Measurements from ENCODE around the gene ZNF219.

GRCh38 chr14:21078726-21079125, 19.7 kb downstream of the ZNF219 start:
- TF ChIP-seq POLR2A (IDR thresholded peaks at IDR 0.05) (no peak), CTCF (IDR thresholded peaks at IDR 0.05) (no peak)

Data from breast epithelium (tissue), 3 donors.